Measurements from ENCODE around the gene ZNF326.

ZNF326 gene

GRCh38 chr1:90007979-90008404 lies 13.1 kb downstream of the ZNF326 start:
- Histone ChIP-seq H3K4me3 (replicated peaks; ENCODE audit: low read depth, low read length) (no peak overlapping the region), H3K36me3 (ENCODE audit: control insufficient read depth, insufficient read depth, low read length) (no peaks in the 10 kb centered on the region; the same call in 1 of the 2 replicates), H3K27me3 (replicated peaks; ENCODE audit: control insufficient read depth, insufficient read depth, low read length) (no peaks in the 10 kb centered on the region)
- no peak for TF ChIP-seq CTCF (IDR thresholded peaks at IDR 0.05; ENCODE audit: insufficient read depth, low read length, poor library complexity, severe bottlenecking)
- DNase-seq (ENCODE audit: extremely low read depth, insufficient read length), result no peak

- Histone ChIP-seq H3K27me3 (replicated peaks; ENCODE audit: control insufficient read depth, insufficient read depth, low read length) (no peaks in the 10 kb centered on the region), H3K36me3 (ENCODE audit: control insufficient read depth, insufficient read depth, low read length) (peaks cover 1% of the 10 kb centered on the region), H3K4me3 (replicated peaks; ENCODE audit: low read depth, low read length) (no peak overlapping the region)
- no peak for DNase-seq (ENCODE audit: extremely low read depth, insufficient read length)
- no peak for TF ChIP-seq CTCF (IDR thresholded peaks at IDR 0.05; ENCODE audit: insufficient read depth, low read length, poor library complexity, severe bottlenecking)
Measured at GRCh38 chr1:90012300-90012699, 17.4 kb downstream of the ZNF326 start.

GRCh38 chr1:90023691-90024090 lies 28.8 kb downstream of the ZNF326 start:
- Histone ChIP-seq H3K36me3 (ENCODE audit: control insufficient read depth, insufficient read depth, low read length) (peaks cover 6% of the 10 kb centered on the region), H3K27me3 (replicated peaks; ENCODE audit: control insufficient read depth, insufficient read depth, low read length) (no peaks in the 10 kb centered on the region), H3K4me3 (replicated peaks; ENCODE audit: low read depth, low read length) (no peak overlapping the region)
- DNase-seq (ENCODE audit: extremely low read depth, insufficient read length), result no peak
- TF ChIP-seq CTCF (IDR thresholded peaks at IDR 0.05; ENCODE audit: insufficient read depth, low read length, poor library complexity, severe bottlenecking), result no peak

GRCh38 chr1:90027281-90027680 lies 32.4 kb downstream of the ZNF326 start:
- Histone ChIP-seq H3K4me3 (replicated peaks; ENCODE audit: low read depth, low read length) (no peak overlapping the region), H3K36me3 (ENCODE audit: control insufficient read depth, insufficient read depth, low read length) (peaks cover 4% of the 10 kb centered on the region), H3K27me3 (replicated peaks; ENCODE audit: control insufficient read depth, insufficient read depth, low read length) (no peaks in the 10 kb centered on the region)
- TF ChIP-seq CTCF (IDR thresholded peaks at IDR 0.05; ENCODE audit: insufficient read depth, low read length, poor library complexity, severe bottlenecking), result no peak
- DNase-seq (ENCODE audit: extremely low read depth, insufficient read length), result no peak

- Histone ChIP-seq H3K4me3 (replicated peaks; ENCODE audit: low read depth, low read length) (no peak overlapping the region), H3K27me3 (replicated peaks; ENCODE audit: control insufficient read depth, insufficient read depth, low read length) (no peaks in the 10 kb centered on the region), H3K36me3 (ENCODE audit: control insufficient read depth, insufficient read depth, low read length) (no peaks in the 10 kb centered on the region)
- DNase-seq (ENCODE audit: extremely low read depth, insufficient read length), result no peak
- no peak for TF ChIP-seq CTCF (IDR thresholded peaks at IDR 0.05; ENCODE audit: insufficient read depth, low read length, poor library complexity, severe bottlenecking)
Measured at GRCh38 chr1:90039652-90040051, 44.7 kb downstream of the ZNF326 start.

- no peak for DNase-seq (ENCODE audit: extremely low read depth, insufficient read length)
- H3K27me3 ChIP-seq (replicated peaks; ENCODE audit: control insufficient read depth, insufficient read depth, low read length), result no peaks in the 10 kb centered on the region
- H3K36me3 ChIP-seq (ENCODE audit: control insufficient read depth, insufficient read depth, low read length), result no peaks in the 10 kb centered on the region
- no peak overlapping the region for H3K4me3 ChIP-seq (replicated peaks; ENCODE audit: low read depth, low read length)
- TF ChIP-seq CTCF (IDR thresholded peaks at IDR 0.05; ENCODE audit: insufficient read depth, low read length, poor library complexity, severe bottlenecking), result no peak
Measured at GRCh38 chr1:90043586-90043985, 48.7 kb downstream of the ZNF326 start.

Measured in GM06990 (cell line).